ENCODE results near the gene LRRC59.

LRRC59 gene

GRCh38 chr17:50360486-50361115 lies 36.7 kb downstream of the LRRC59 start:
- DNase-seq = no peak

GRCh38 chr17:50359998-50360461 lies 37.3 kb downstream of the LRRC59 start:
- no peak for DNase-seq

GRCh38 chr17:50359005-50359699 lies 38.2 kb downstream of the LRRC59 start:
- DNase-seq = no peak

- no peak for DNase-seq
Measured at GRCh38 chr17:50358177-50358576, 39.1 kb downstream of the LRRC59 start.

- DNase-seq = no peak
Measured at GRCh38 chr17:50356892-50357510, 40.3 kb downstream of the LRRC59 start.

- DNase-seq = no peak
Measured at GRCh38 chr17:50356418-50356817, 40.9 kb downstream of the LRRC59 start.

- DNase-seq = no peak
Measured at GRCh38 chr17:50355701-50356341, 41.5 kb downstream of the LRRC59 start.

GRCh38 chr17:50355336-50355700 lies 42.0 kb downstream of the LRRC59 start:
- DNase-seq = no peak

GRCh38 chr17:50354776-50355175 lies 42.5 kb downstream of the LRRC59 start:
- no peak for DNase-seq

- no peak for DNase-seq
Measured at GRCh38 chr17:50354198-50354597, 43.1 kb downstream of the LRRC59 start.

- no peak for DNase-seq
Measured at GRCh38 chr17:50353600-50354195, 43.6 kb downstream of the LRRC59 start.

- no peak for DNase-seq
Measured at GRCh38 chr17:50352693-50353599, 44.4 kb downstream of the LRRC59 start.

- DNase-seq = no peak
Measured at GRCh38 chr17:50352072-50352692, 45.1 kb downstream of the LRRC59 start.

GRCh38 chr17:50350733-50351132 lies 46.6 kb downstream of the LRRC59 start:
- DNase-seq = no peak

- DNase-seq = no peak
Measured at GRCh38 chr17:50349243-50349600, 48.1 kb downstream of the LRRC59 start.

GRCh38 chr17:50348522-50349242 lies 48.6 kb downstream of the LRRC59 start:
- no peak for DNase-seq

- no peak for DNase-seq
Measured at GRCh38 chr17:50347894-50348291, 49.4 kb downstream of the LRRC59 start.

- no peak for DNase-seq
Measured at GRCh38 chr17:50347117-50347893, 50.0 kb downstream of the LRRC59 start.

- peak; percentile 17 for DNase-seq
Measured at GRCh38 chr17:50346313-50347116, 50.8 kb downstream of the LRRC59 start.
